Measurements from ENCODE around the gene LZTS2. TPM values are rescaled to one million over a fixed set of nuclear protein-coding genes. Genes with fewer than 3 reads are reported as not detected.

LZTS2 gene
- total RNA-seq, 1 experiment from 2014 or later: 11.3 TPM

GRCh38 chr10:101028446-101029337 lies 29.1 kb downstream of the LZTS2 start:
- Histone ChIP-seq H3K27me3 (ENCODE audit: low read length) (no peaks in the 10 kb centered on the region), H3K4me1 (ENCODE audit: low read length) (peaks cover 29% of the 10 kb centered on the region), H3K9ac (ENCODE audit: low read length) (no peak overlapping the region), H3K9me3 (ENCODE audit: low read length) (no peaks in the 10 kb centered on the region), H3K9me2 (replicated peaks; ENCODE audit: insufficient read depth, low read length) (no peaks in the 10 kb centered on the region), H3K4me3 (ENCODE audit: low read length) (no peak overlapping the region), H2AFZ (ENCODE audit: low read length) (no peak overlapping the region), H3K36me3 (ENCODE audit: insufficient read depth, low read length) (no peaks in the 10 kb centered on the region), H3K27ac (ENCODE audit: low read length) (no peak overlapping the region), H3K79me2 (ENCODE audit: low read length) (no peaks in the 10 kb centered on the region), H3K4me2 (ENCODE audit: low read depth, low read length, poor library complexity, severe bottlenecking) (no peak overlapping the region), H4K20me1 (ENCODE audit: insufficient read depth, low read depth, low read length) (0 out of 2 replicates have a peak, but pooled peaks cover 4% of the 10 kb centered on the region)
- DNase-seq: no peak

GRCh38 chr10:101029520-101030295 lies 30.1 kb downstream of the LZTS2 start:
- 0 out of 2 replicates have a peak, but pooled peaks cover 4% of the 10 kb centered on the region for H4K20me1 ChIP-seq (ENCODE audit: insufficient read depth, low read depth, low read length)
- no peak overlapping the region for H3K9ac ChIP-seq (ENCODE audit: low read length)
- H3K9me3 ChIP-seq (ENCODE audit: low read length): no peaks in the 10 kb centered on the region
- H3K4me1 ChIP-seq (ENCODE audit: low read length): peaks cover 29% of the 10 kb centered on the region
- no peaks in the 10 kb centered on the region for H3K9me2 ChIP-seq (replicated peaks; ENCODE audit: insufficient read depth, low read length)
- no peak overlapping the region for H2AFZ ChIP-seq (ENCODE audit: low read length)
- no peak overlapping the region for H3K4me3 ChIP-seq (ENCODE audit: low read length)
- no peak overlapping the region for H3K4me2 ChIP-seq (ENCODE audit: low read depth, low read length, poor library complexity, severe bottlenecking)
- H3K36me3 ChIP-seq (ENCODE audit: insufficient read depth, low read length): no peaks in the 10 kb centered on the region
- H3K27me3 ChIP-seq (ENCODE audit: low read length): no peaks in the 10 kb centered on the region
- H3K27ac ChIP-seq (ENCODE audit: low read length): no peak overlapping the region
- DNase-seq: no peak
- no peaks in the 10 kb centered on the region for H3K79me2 ChIP-seq (ENCODE audit: low read length)

GRCh38 chr10:101030496-101031127 lies 31.0 kb downstream of the LZTS2 start:
- Histone ChIP-seq H2AFZ (ENCODE audit: low read length) (no peak overlapping the region; the same call in 1 of the 2 replicates), H3K9me3 (ENCODE audit: low read length) (no peaks in the 10 kb centered on the region), H4K20me1 (ENCODE audit: insufficient read depth, low read depth, low read length) (0 out of 2 replicates have a peak, but pooled peaks cover 4% of the 10 kb centered on the region), H3K9me2 (replicated peaks; ENCODE audit: insufficient read depth, low read length) (no peaks in the 10 kb centered on the region), H3K4me2 (ENCODE audit: low read depth, low read length, poor library complexity, severe bottlenecking) (peak overlapping the region; percentile 95), H3K27me3 (ENCODE audit: low read length) (no peaks in the 10 kb centered on the region), H3K79me2 (ENCODE audit: low read length) (no peaks in the 10 kb centered on the region), H3K9ac (ENCODE audit: low read length) (peak overlapping the region; percentile 70), H3K4me1 (ENCODE audit: low read length) (peaks cover 29% of the 10 kb centered on the region), H3K36me3 (ENCODE audit: insufficient read depth, low read length) (no peaks in the 10 kb centered on the region), H3K4me3 (ENCODE audit: low read length) (peak overlapping the region; percentile 73; the same call in 1 of the 2 replicates), H3K27ac (ENCODE audit: low read length) (no peak overlapping the region)
- no peak for DNase-seq

GRCh38 chr10:101031128-101031795 lies 31.7 kb downstream of the LZTS2 start, which contains the start of the genes PDZD7 and SFXN3:
Gene PDZD7, minus strand, starts transcription at chr10:101031129. Its CDS starts 910 bp downstream, at chr10:101030219.
Gene SFXN3, plus strand, starts transcription at chr10:101031234. Its CDS starts 3,461 bp downstream, at chr10:101034695.
- H3K4me2 ChIP-seq (ENCODE audit: low read depth, low read length, poor library complexity, severe bottlenecking): peak within 1 kb of the TSS; percentile 95
- H3K9ac ChIP-seq (ENCODE audit: low read length): peak within 1 kb of the TSS; percentile 70
- no peaks in the 10 kb centered on the region for H3K9me2 ChIP-seq (replicated peaks; ENCODE audit: insufficient read depth, low read length)
- peak; percentile 97 for DNase-seq
- no peaks in the 10 kb centered on the region for H3K27me3 ChIP-seq (ENCODE audit: low read length)
- H4K20me1 ChIP-seq (ENCODE audit: insufficient read depth, low read depth, low read length): 0 out of 2 replicates have a peak, but pooled peaks cover 4% of the 10 kb centered on the region
- peak within 1 kb of the TSS; percentile 58; the same call in 1 of the 2 replicates for H2AFZ ChIP-seq (ENCODE audit: low read length)
- H3K79me2 ChIP-seq (ENCODE audit: low read length): no peaks in the 10 kb centered on the region
- H3K9me3 ChIP-seq (ENCODE audit: low read length): no peaks in the 10 kb centered on the region
- H3K4me1 ChIP-seq (ENCODE audit: low read length): peaks cover 29% of the 10 kb centered on the region
- no peak within 1 kb of the TSS for H3K27ac ChIP-seq (ENCODE audit: low read length)
- H3K36me3 ChIP-seq (ENCODE audit: insufficient read depth, low read length): no peaks in the 10 kb centered on the region
- peak within 1 kb of the TSS; percentile 73 for H3K4me3 ChIP-seq (ENCODE audit: low read length)

GRCh38 chr10:101031796-101032636 lies 32.4 kb downstream of the LZTS2 start:
- Histone ChIP-seq H3K27ac (ENCODE audit: low read length) (no peak overlapping the region), H3K27me3 (ENCODE audit: low read length) (no peaks in the 10 kb centered on the region), H3K9me3 (ENCODE audit: low read length) (no peaks in the 10 kb centered on the region), H2AFZ (ENCODE audit: low read length) (peak overlapping the region; percentile 58; the same call in 1 of the 2 replicates), H4K20me1 (ENCODE audit: insufficient read depth, low read depth, low read length) (0 out of 2 replicates have a peak, but pooled peaks cover 4% of the 10 kb centered on the region), H3K4me2 (ENCODE audit: low read depth, low read length, poor library complexity, severe bottlenecking) (peak overlapping the region; percentile 95), H3K79me2 (ENCODE audit: low read length) (no peaks in the 10 kb centered on the region), H3K4me1 (ENCODE audit: low read length) (peaks cover 29% of the 10 kb centered on the region), H3K36me3 (ENCODE audit: insufficient read depth, low read length) (no peaks in the 10 kb centered on the region), H3K9me2 (replicated peaks; ENCODE audit: insufficient read depth, low read length) (no peaks in the 10 kb centered on the region), H3K9ac (ENCODE audit: low read length) (peak overlapping the region; percentile 70), H3K4me3 (ENCODE audit: low read length) (peak overlapping the region; percentile 73)
- DNase-seq: peak; percentile 80

- Histone ChIP-seq H3K36me3 (ENCODE audit: insufficient read depth, low read length) (no peaks in the 10 kb centered on the region), H3K9me3 (ENCODE audit: low read length) (no peaks in the 10 kb centered on the region), H3K9me2 (replicated peaks; ENCODE audit: insufficient read depth, low read length) (no peaks in the 10 kb centered on the region), H3K4me2 (ENCODE audit: low read depth, low read length, poor library complexity, severe bottlenecking) (peak overlapping the region; percentile 95), H3K4me1 (ENCODE audit: low read length) (peaks cover 29% of the 10 kb centered on the region), H3K4me3 (ENCODE audit: low read length) (peak overlapping the region; percentile 73), H4K20me1 (ENCODE audit: insufficient read depth, low read depth, low read length) (0 out of 2 replicates have a peak, but pooled peaks cover 4% of the 10 kb centered on the region), H2AFZ (ENCODE audit: low read length) (peak overlapping the region; percentile 58; the same call in 1 of the 2 replicates), H3K9ac (ENCODE audit: low read length) (peak overlapping the region; percentile 70), H3K27ac (ENCODE audit: low read length) (no peak overlapping the region), H3K27me3 (ENCODE audit: low read length) (no peaks in the 10 kb centered on the region), H3K79me2 (ENCODE audit: low read length) (no peaks in the 10 kb centered on the region)
- no peak for DNase-seq
Measured at GRCh38 chr10:101032637-101033224, 33.1 kb downstream of the LZTS2 start.
